ENCODE results near the gene NWD2. TPM values are rescaled to one million over a fixed set of nuclear protein-coding genes. Genes with fewer than 3 reads are reported as not detected.
A peak's percentile ranks its signal among the peaks of the same experiment; 100 is the strongest.

Gene NWD2
- total RNA-seq, 1 experiment from 2014 or later, result not detected

DNA sequence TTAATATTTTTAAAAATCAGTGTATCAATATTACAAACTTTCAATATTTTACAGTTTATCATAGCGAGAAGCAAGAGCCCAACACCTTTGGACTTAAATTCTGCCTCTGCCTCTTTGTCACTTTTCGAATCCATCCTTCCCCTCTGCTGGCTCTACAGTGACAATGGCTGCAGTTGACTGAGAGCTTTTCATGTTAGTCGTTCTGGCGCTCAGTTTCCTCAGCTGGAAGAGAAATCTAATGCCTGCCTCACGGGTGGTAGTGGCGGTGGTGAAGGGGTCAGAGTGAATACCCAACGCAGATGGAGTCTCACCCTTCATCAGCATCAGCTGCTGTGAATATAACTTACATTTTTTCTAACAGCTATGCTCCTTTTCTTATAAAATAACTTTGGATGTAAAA, 144.8 kb downstream of the NWD2 start:
- no peak overlapping the region for H2BK5ac ChIP-seq (ENCODE audit: insufficient read length, low read length)
- H3K36me3 Mint-ChIP-seq (ENCODE audit: insufficient read depth in 1 of 3, low read depth in 3 of 3), result no peaks in the 10 kb centered on the region
- H3K4me2 ChIP-seq (ENCODE audit: insufficient read depth, insufficient read length, low read length), result no peak overlapping the region

More for the DNA sequence above, 144.8 kb downstream of the NWD2 start:
- Histone ChIP-seq H4K20me1 (ENCODE audit: control insufficient read depth, insufficient read depth, insufficient read length) (no peaks in the 10 kb centered on the region), H3K9me3 (ENCODE audit: control insufficient read depth, low read depth, low read length) (no peaks in the 10 kb centered on the region), H3K18ac (ENCODE audit: insufficient read length, low read depth, low read length) (no peak overlapping the region), H2AFZ (ENCODE audit: low read length) (no peak overlapping the region), H2BK12ac (ENCODE audit: insufficient read length, low read depth, low read length) (no peak overlapping the region), H3K79me1 (ENCODE audit: insufficient read depth, low read depth, low read length, poor library complexity, severe bottlenecking) (no peaks in the 10 kb centered on the region), H3K9ac (ENCODE audit: extremely low read depth, insufficient read length, low read length) (no peak overlapping the region), H4K5ac (ENCODE audit: insufficient read length, low read depth, low read length) (no peak overlapping the region), H3K4me1 (ENCODE audit: insufficient read depth, low read length) (no peaks in the 10 kb centered on the region), H3K14ac (ENCODE audit: insufficient read depth, low read length) (no peak overlapping the region), H3K56ac (ENCODE audit: insufficient read length, low read depth, low read length) (no peak overlapping the region), H3K27ac (ENCODE audit: insufficient read length, low read depth, low read length) (no peak overlapping the region), H2AK5ac (ENCODE audit: insufficient read length, low read length) (no peak overlapping the region), H3K27me3 (ENCODE audit: insufficient read depth, low read length) (no peaks in the 10 kb centered on the region), H3K23ac (ENCODE audit: insufficient read length, low read depth, low read length) (no peak overlapping the region), H2BK15ac (ENCODE audit: low read depth, low read length) (no peak overlapping the region), H2BK20ac (ENCODE audit: low read depth, low read length, poor library complexity, severe bottlenecking) (no peak overlapping the region), H4K91ac (ENCODE audit: insufficient read length, low read depth, low read length) (no peak overlapping the region), H2BK120ac (ENCODE audit: low read depth, low read length, poor library complexity, severe bottlenecking) (no peak overlapping the region), H3K23me2 (ENCODE audit: insufficient read length, low read depth, low read length, poor library complexity, severe bottlenecking) (no peaks in the 10 kb centered on the region), H4K8ac (replicated peaks; ENCODE audit: insufficient read length, low read depth, low read length) (no peak overlapping the region), H3T11ph (ENCODE audit: low read length) (no peak overlapping the region), H3K79me2 (ENCODE audit: insufficient read depth, low read length) (no peaks in the 10 kb centered on the region), H3K4ac (ENCODE audit: low read depth, low read length) (no peak overlapping the region)
- peak; percentile 32 for DNase-seq
- H3K4me1 Mint-ChIP-seq, result peaks cover 10 to 22% of the 10 kb centered on the region in 2 experiments
- H3K4me3 Mint-ChIP-seq, result peak overlapping the region in 1 of 2 experiments; percentile 32; a peak in 3 of 5 replicates
- no peaks in the 10 kb centered on the region; a peak in 1 of 5 replicates for H3K9me3 Mint-ChIP-seq
- TF ChIP-seq CTCF (conservative IDR thresholded peaks at IDR 0.05), result no peak
- no CpG with 5 or more reads among the region's 7 CpGs for WGBS (ENCODE audit: extremely low coverage, insufficient read length, low lambda C conversion rate)
- peak overlapping the region in 2 of 3 experiments; percentile 73 to 77; a peak in 4 of 7 replicates for H3K27ac Mint-ChIP-seq
- 0 out of 2 replicates have a peak, but pooled peaks cover 3% of the 10 kb centered on the region for H3K27me3 Mint-ChIP-seq (ENCODE audit: low read depth)

Measured in H9 (cell line).